GM19193 (cell line): ENCODE results near the gene FAM171A2.
A peak's percentile ranks its signal among the peaks of the same experiment; 100 is the strongest.

Experiments
- POLR2A ChIP-seq: IDR thresholded peaks from 4 replicates; pipeline ENCODE4 v1.6.1; 2011; ENCODE audit not compliant: insufficient read depth, insufficient read length; ENCODE audit errors: extremely low read depth

FAM171A2 gene

GRCh38 chr17:44386182-44386525 is 22.5 kb upstream of the FAM171A2 start:
- TF ChIP-seq POLR2A = no peak

- TF ChIP-seq POLR2A = peak; percentile 36
These were observed 21.9 kb upstream of the FAM171A2 start for GRCh38 chr17:44385287-44386181.

- no peak for TF ChIP-seq POLR2A
These were observed 21.2 kb upstream of the FAM171A2 start for GRCh38 chr17:44384823-44385286.

- TF ChIP-seq POLR2A = no peak
These were observed 20.7 kb upstream of the FAM171A2 start for GRCh38 chr17:44384281-44384822.

DNA sequence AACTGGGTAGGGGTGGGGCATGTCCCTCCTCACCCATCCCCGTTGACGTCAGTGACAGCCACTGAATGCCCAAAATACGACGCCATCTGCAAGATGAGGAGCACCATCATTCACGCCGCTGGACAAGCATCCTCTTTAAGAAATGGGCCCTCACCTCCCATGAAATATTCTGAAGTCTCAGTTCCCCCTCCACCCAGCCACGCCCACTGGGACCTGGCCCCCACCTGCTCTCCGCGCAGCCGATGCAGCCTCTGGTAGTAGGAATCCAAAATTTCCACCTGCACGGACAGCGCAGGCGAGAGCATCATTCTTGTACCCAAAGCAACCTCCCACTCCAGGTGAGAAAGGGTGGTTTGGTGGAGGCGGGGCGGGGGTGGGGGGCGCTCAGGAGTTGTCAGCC is 20.2 kb upstream of the FAM171A2 start:
- TF ChIP-seq POLR2A = no peak

- no peak for TF ChIP-seq POLR2A
These were observed 19.7 kb upstream of the FAM171A2 start for GRCh38 chr17:44383363-44383762.

DNA sequence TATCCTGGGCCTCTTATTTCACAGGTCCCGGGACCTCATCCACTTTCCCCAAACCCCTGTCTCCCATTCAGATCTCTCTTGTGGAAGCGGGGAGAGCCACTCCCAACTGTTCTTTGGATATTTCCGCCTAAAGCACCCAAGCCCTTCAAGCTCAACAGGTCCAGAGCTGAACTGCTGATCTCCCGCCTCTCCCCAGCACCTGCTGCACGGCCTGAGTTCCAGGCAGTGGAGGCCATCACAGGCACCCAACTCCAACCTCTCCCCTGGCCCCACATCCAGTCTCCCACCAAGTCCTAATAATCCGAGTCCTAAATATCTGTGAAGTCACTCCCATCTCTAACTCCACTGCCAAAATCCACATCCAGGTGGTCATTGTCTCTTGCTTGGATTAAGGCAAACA is 19.3 kb upstream of the FAM171A2 start:
- TF ChIP-seq POLR2A = no peak

- TF ChIP-seq POLR2A = no peak
These were observed 18.2 kb upstream of the FAM171A2 start for GRCh38 chr17:44381810-44382305.

GRCh38 chr17:44380767-44381166 is 17.1 kb upstream of the FAM171A2 start:
- no peak for TF ChIP-seq POLR2A

- no peak for TF ChIP-seq POLR2A
These were observed 16.2 kb upstream of the FAM171A2 start for GRCh38 chr17:44379887-44380286.

DNA sequence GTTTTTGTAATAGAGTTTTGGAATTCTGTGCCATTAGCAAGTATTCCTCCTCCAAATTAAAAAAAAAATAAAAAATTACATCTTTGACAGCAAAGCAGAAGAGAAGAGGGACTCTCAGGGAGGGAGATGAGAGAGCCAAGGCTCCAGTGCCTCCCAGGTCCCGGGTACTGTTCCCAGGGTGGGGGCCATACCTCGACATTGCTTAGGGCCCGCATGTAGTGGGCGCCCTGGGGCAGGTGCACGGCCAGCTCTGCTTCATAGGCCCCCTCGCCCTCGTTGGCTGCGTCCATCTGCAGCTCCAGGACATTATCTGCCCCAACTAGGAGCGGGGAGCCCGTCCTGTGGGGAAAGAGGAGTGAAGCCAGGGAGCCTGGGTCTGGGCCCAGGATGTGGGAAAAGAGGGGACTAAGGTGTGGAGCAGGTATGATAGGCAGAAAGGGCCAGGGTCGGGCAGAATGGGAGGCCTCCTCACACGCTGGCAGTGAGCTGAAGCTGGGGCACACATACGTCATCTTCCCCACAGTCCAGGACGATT is 14.6 kb upstream of the FAM171A2 start:
- TF ChIP-seq POLR2A = no peak

GRCh38 chr17:44376779-44377178 is 13.1 kb upstream of the FAM171A2 start:
- no peak for TF ChIP-seq POLR2A

- TF ChIP-seq POLR2A = no peak
These were observed 12.5 kb upstream of the FAM171A2 start for GRCh38 chr17:44376124-44376523.

DNA sequence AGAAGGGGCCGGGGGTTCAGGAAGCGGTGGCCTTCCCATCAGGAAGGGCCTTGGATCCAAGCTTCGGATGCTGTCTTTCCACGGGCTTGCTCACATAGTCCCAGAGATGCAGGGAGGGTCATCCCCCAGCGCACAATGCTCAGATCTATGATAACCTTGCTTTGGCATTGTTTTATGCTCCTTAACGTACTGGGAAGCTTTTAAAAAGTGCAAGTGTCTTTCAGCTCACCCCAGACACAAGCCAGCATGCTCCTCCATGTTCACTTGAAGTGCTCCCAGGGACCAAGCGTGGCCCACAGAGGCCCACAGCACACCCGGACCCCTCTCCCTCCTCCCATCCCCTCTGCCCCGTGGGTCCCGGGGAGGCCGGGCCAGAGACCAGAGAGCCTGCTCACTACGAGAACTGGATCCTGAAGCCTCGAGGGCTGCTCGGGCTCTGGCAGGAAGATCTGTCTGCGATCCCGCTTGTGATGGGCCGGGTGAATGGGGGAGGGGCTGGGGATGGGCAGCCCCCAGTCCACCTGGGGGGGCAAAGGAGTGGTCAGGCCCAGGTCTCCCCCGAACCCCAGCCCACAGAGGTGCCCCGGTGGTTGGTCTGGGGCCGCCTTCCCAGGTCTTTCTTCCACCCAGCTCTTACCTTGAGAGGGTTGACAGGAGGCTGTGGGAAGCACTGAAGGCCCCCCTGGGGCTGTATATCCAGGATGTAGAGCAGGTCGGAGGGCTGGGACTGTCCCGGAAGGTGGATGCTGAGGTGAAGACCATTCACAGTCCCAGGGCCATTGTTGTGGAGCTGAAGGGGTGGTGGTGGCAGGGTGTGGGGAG is 11.8 kb upstream of the FAM171A2 start:
- no peak for TF ChIP-seq POLR2A
